Fibroblast of skin of right biceps (primary cell): ENCODE results near the gene ZFHX3.

Source experiments
- DNase-seq: peaks from one replicate; pipeline ENCODE4 v3.0.0-alpha.2; 2013

The ZFHX3 gene

DNA sequence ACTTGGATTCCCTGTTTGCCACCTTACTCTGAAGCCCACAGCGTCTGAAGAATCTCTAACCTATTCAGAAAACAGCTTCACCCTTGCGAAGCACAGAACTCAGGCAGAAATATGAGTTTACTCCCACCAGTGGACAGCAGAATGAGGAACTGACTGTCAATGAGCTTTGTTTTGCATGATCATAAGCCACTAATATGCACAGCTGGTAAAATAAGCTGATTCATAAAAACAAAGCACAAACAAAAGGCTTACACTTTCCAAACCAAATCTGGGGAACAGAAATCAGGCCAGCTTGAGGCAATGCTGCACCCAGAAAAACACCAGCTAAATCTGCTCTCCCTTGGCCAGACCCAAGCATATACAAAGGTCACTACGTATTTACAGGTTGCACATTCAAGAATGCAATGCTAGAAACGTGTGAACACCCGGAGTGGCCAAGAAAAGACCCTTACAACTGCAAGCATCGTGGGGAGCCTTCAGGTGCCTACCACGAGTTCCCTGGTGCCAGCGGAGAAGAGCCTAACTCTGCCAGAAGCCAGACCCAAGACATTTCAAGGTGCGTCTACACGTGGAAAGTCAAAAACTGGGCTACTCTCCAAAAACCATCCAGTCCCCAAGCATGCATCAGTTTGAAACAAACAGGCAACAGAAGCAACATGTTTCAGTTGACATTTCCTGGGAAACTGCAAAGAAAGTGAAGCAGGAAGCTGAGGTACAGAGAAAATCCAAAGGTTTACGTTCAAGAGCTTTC lies 207.1 kb downstream of the ZFHX3 start:
- no peak for DNase-seq

GRCh38 chr16:72838951-72839350 lies 209.0 kb downstream of the ZFHX3 start:
- DNase-seq = no peak

DNA sequence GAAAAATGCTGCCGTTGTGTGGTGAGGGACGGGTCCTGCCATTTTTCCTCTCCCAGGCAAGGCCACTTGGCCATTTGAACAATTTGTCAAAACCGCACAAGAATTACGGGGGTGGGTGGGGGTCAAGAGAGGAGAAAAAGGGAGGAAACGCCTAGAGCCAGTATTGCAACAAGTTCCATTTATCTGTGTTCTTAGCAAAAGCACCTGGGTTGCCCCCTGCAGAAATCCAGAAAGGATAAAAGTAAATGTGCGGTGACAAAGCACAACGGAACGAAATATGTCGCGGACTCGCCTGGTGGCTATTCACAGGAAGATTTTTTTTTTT lies 209.4 kb downstream of the ZFHX3 start:
- DNase-seq = no peak

GRCh38 chr16:72837846-72838585 lies 209.9 kb downstream of the ZFHX3 start:
- DNase-seq = no peak

DNA sequence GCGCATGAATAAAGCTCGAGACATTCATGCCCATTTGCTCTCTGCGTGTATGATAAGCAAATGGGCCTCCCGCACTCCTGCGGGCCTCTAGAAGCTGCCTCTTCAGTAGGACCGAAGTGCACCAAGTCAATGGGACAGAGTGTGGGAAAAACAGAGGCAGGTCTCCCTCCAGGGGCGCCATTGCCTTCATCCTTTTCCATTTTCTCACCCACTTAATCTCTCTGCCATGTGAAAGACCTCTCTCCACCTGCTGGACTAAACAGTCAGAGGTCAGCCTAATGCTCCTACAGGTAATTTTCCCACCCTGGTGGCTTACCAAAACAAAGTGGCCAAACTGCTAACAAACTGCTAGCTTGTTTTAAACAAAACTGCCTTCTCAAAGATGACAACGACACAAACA lies 210.9 kb downstream of the ZFHX3 start:
- no peak for DNase-seq

- no peak for DNase-seq
Measured at GRCh38 chr16:72836181-72836580, 211.7 kb downstream of the ZFHX3 start.

DNA sequence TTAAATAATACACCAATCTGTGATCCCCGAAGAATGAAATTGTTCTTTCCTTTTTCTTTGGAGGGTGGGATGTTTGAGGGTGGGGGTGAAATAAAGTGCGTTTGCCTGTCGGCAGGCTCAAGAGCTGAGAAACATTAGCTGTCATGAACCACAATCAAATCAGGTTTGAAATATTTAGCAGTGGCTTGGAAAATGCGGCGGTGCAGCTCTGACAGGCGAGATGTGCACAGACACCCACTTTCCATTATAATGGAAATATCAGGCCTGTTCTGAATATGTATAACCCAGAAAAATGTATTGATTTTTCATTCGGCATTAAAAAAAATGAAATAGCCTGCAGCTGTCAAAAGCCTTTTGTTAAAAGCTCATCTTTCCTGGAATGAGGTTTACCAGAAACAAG lies 212.8 kb downstream of the ZFHX3 start:
- DNase-seq = no peak

- no peak for DNase-seq
Measured at GRCh38 chr16:72834499-72834898, 213.4 kb downstream of the ZFHX3 start.

GRCh38 chr16:72833969-72834368 lies 214.0 kb downstream of the ZFHX3 start:
- DNase-seq = no peak

GRCh38 chr16:72833482-72833881 lies 214.4 kb downstream of the ZFHX3 start:
- DNase-seq = no peak

DNA sequence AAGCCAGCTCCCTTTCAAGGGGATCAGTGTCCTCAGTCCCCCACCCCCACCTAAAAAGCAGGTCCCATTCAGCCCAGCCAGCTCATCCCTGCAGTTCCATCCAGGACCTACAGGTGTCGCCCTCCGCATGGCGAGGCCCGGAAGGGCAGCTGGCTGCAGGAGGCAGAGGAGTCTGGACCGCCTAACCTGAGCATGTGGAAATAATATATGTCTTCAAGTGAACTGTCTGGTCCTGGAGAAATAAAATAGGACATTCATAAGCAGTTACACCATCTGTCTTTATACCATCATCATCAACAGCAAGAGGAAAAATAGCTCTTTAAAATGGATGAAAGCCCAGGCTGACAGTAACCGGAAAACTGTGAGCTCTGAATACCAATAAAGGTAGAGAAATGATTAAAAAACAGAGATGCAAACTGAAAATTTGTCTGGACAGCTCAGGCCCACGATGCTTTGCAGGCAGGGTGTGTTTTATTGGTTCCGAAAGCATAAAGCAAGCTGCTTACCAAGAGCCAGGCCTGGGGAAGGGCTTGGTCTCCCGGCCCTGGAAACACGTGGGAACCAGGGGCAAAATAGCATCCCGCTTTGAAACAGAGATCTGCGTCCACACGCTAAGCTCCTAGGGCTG lies 215.2 kb downstream of the ZFHX3 start:
- DNase-seq = peak; percentile 74

GRCh38 chr16:72829846-72830775 lies 217.8 kb downstream of the ZFHX3 start:
- DNase-seq = peak; percentile 40

DNA sequence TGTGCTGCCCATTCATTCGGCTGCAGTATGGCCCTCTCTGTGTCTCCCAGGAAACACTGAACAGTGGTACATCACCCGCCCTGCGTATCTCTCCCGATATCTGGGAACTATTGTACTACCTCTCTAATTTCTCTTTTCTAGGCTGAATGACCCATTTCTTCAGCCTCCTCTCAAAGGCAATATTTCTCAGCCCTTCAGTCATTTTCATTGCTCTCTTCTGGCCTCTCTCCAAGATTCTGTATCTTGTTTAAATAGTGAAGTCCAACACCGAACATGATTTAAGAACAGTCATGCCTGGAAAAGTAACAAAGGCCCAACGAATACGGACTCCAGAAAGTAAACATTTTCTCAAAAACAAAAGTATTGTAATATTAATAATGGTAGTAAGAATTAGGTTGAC lies 220.1 kb downstream of the ZFHX3 start:
- no peak for DNase-seq

GRCh38 chr16:72825912-72826621 lies 221.9 kb downstream of the ZFHX3 start:
- DNase-seq = no peak

DNA sequence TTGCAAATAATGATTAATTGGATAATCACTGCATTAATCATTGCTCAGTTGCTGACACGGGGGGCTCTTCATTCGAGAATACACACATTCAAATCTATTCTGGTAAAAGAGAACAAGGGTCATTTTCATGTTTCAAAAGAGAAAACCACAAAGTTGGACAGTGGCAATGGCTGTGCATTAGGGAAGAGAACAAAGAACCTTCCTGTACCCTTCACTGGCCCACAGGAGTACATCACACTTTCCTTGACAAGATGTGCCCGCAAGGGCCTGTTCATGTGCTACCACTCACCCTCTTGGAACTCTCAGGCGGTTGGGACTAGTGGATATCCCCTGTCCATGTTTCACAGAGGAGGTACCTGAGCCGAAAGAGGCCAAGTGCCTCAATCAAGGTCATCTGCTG lies 223.2 kb downstream of the ZFHX3 start:
- DNase-seq = no peak

DNA sequence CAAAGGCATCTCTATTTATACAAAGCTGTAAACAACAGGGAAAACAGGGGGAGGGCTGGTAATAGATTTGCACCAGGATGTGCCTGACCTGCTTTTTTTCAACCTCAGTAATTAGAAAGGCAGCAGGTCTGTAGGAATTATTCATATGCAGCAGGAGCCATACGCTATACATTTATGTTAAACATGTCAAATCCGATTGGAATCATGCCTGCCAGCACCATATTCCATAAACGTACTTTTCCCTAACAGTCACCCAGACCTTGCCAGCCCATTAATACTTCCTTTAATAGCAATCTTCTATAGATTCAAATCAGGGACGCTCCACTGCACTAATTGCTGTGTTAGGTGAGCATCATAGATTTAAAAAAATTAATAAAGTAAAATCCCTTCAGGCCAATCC lies 223.9 kb downstream of the ZFHX3 start:
- no peak for DNase-seq

GRCh38 chr16:72821185-72821950 lies 226.6 kb downstream of the ZFHX3 start:
- no peak for DNase-seq

DNA sequence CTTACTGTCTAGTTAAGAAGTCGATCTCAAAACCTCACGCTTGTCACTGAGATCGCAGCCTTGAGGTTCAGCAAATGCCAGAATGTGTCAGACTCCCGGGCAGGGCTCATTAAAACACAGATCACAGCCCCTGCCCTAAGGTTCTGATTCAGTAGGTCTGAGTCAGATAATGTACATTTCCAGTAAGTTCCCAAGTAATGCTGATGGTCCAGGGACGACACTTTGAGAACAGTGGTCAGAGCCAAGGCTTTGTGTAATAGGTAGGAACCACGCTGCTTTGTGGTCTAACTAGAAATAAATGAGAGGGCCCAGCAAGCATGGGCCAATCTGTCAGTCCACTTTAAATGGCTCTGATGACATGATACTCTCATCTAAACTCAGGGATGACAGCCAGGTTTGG lies 228.6 kb downstream of the ZFHX3 start:
- DNase-seq = peak; percentile 89

DNA sequence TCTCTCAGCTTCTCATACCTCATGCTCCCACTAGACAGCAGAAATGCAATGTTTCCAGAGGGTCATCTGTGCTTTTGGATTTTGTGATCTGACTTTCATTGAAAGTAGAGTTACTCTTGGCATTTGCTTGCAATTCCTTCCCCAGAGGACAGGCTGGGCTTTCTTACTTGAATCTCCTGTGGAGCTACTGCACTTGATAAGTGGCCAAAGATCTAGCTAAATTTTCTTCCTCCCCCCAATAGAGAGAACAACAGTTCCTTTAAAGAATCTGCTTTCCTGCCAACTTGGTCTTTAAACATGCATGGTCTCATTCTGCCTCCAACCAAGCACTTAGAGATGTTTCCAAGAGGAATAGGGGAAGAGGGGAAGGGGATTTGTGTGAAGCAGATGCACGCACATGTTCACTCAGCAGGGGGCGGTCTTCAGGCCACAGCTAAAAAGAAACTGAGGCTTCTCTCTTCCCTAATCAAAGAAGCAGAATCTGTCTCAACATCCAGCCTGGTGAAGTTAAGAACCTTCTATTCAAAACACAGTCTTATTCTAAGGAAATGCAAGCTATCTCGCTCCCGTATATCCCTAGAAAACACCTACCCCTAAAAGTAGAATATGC lies 229.6 kb downstream of the ZFHX3 start:
- DNase-seq = peak; percentile 15

GRCh38 chr16:72815348-72816318 lies 232.3 kb downstream of the ZFHX3 start:
- DNase-seq = no peak
